ENCODE measurements around the gene ALDH9A1.
"Not testable (repeated sequence)": the region's sequence is repeated elsewhere in the genome, so short reads cannot be mapped to it uniquely, and the experiment has no call there.

ALDH9A1 gene

GRCh38 chr1:165641231-165641987, 57.0 kb downstream of the ALDH9A1 start:
- TF ChIP-seq CTCF (IDR thresholded peaks at IDR 0.05; ENCODE audit: control insufficient read depth, extremely low read depth, insufficient read depth): no peak
- DNase-seq (ENCODE audit: low read depth): no peak
- no peak overlapping the region for H3K4me3 ChIP-seq (ENCODE audit: low read depth, low read length)

GRCh38 chr1:165639821-165640623, 58.3 kb downstream of the ALDH9A1 start:
- no peak for DNase-seq (ENCODE audit: low read depth)
- no peak overlapping the region for H3K4me3 ChIP-seq (ENCODE audit: low read depth, low read length)
- TF ChIP-seq CTCF (IDR thresholded peaks at IDR 0.05; ENCODE audit: control insufficient read depth, extremely low read depth, insufficient read depth): no peak

- not testable (repeated sequence) for H3K4me3 ChIP-seq (ENCODE audit: low read depth, low read length); DNase-seq (ENCODE audit: low read depth)
Measured at GRCh38 chr1:165638211-165638610, 60.2 kb downstream of the ALDH9A1 start.

- no peak for DNase-seq (ENCODE audit: low read depth)
- H3K4me3 ChIP-seq (ENCODE audit: low read depth, low read length): no peak overlapping the region
- no peak for TF ChIP-seq CTCF (IDR thresholded peaks at IDR 0.05; ENCODE audit: control insufficient read depth, extremely low read depth, insufficient read depth)
Measured at GRCh38 chr1:165637427-165637826, 60.9 kb downstream of the ALDH9A1 start.

GRCh38 chr1:165635823-165636222, 62.5 kb downstream of the ALDH9A1 start:
- DNase-seq (ENCODE audit: low read depth): no peak
- H3K4me3 ChIP-seq (ENCODE audit: low read depth, low read length): no peak overlapping the region
- TF ChIP-seq CTCF (IDR thresholded peaks at IDR 0.05; ENCODE audit: control insufficient read depth, extremely low read depth, insufficient read depth): no peak

- DNase-seq (ENCODE audit: low read depth): no peak
- no peak for TF ChIP-seq CTCF (IDR thresholded peaks at IDR 0.05; ENCODE audit: control insufficient read depth, extremely low read depth, insufficient read depth)
- no peak overlapping the region for H3K4me3 ChIP-seq (ENCODE audit: low read depth, low read length)
Measured at GRCh38 chr1:165635329-165635728, 63.0 kb downstream of the ALDH9A1 start.

GRCh38 chr1:165634154-165634921, 64.0 kb downstream of the ALDH9A1 start:
- TF ChIP-seq CTCF (IDR thresholded peaks at IDR 0.05; ENCODE audit: control insufficient read depth, extremely low read depth, insufficient read depth): no peak
- no peak overlapping the region for H3K4me3 ChIP-seq (ENCODE audit: low read depth, low read length)
- DNase-seq (ENCODE audit: low read depth): no peak
